Dendritic cell treated with granulocyte-macrophage colony-stimulating factor and Interleukin-4, amounts not matched to agents 40 ng/mL and 50 ng/mL, for 4 days (primary cell): ENCODE results near the gene CACNG8.
A peak's percentile ranks its signal among the peaks of the same experiment; 100 is the strongest.
"Not testable (repeated sequence)": the region's sequence is repeated elsewhere in the genome, so short reads cannot be mapped to it uniquely, and the experiment has no call there.

Experiments
- H3K27ac Mint-ChIP-seq: one replicate; pipeline ENCODE4 v1.8.0; 2022; ENCODE audit warnings: mild to moderate bottlenecking, mixed read lengths
- H3K27me3 Mint-ChIP-seq: one replicate; pipeline ENCODE4 v1.8.0; 2022; ENCODE audit warnings: mild to moderate bottlenecking, mixed read lengths
- H3K36me3 Mint-ChIP-seq: one replicate; pipeline ENCODE4 v1.8.0; 2022; ENCODE audit warnings: low read depth, mixed read lengths
- H3K4me1 Mint-ChIP-seq: one replicate; pipeline ENCODE4 v1.8.0; 2022; ENCODE audit warnings: low read depth, mixed read lengths
- H3K4me3 Mint-ChIP-seq: one replicate; pipeline ENCODE4 v1.8.0; 2022; ENCODE audit warnings: mild to moderate bottlenecking, moderate library complexity, mixed read lengths
- H3K9me3 Mint-ChIP-seq: one replicate; pipeline ENCODE4 v1.8.0; 2022; ENCODE audit warnings: mixed read lengths
- intact Hi-C: fragments of 100-400 bp; cut with micrococcal nuclease; formaldehyde crosslinking; loops from one replicate; pipeline ENCODE4 v1.15.0; 2022

CACNG8 gene

DNA sequence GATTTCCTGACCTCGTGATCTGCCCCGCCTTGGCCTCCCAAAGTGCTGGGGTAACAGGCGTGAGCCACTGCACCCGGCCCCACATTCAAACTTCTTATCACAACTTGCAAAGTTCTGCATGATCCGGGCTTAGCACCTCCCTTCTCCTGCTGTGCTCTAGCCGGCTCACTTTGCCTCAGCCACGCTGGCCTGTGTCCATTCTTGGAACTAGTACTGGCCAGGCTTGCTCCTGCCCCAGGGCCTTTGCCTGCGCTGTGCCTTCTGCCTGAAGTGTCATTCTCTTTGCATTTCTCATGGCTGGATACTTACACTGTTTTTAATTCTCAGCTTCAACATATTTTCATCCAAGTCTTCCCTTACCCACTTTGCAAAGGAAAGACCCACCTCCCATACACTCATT lies 58.6 kb downstream of the CACNG8 start:
- no peak overlapping the region for H3K4me3 Mint-ChIP-seq
- peaks cover 7% of the 10 kb centered on the region for H3K9me3 Mint-ChIP-seq
- no peaks in the 10 kb centered on the region for H3K36me3 Mint-ChIP-seq
- intact Hi-C loops: loop anchor here (5.0 to 10.0 kb wide), 4 partner anchors 47 to 229 kb away; partner anchors contain the start of gene CACNG7
- peak overlapping the region; percentile 65 for H3K27ac Mint-ChIP-seq
- peaks cover 70% of the 10 kb centered on the region for H3K4me1 Mint-ChIP-seq
- no peaks in the 10 kb centered on the region for H3K27me3 Mint-ChIP-seq

DNA sequence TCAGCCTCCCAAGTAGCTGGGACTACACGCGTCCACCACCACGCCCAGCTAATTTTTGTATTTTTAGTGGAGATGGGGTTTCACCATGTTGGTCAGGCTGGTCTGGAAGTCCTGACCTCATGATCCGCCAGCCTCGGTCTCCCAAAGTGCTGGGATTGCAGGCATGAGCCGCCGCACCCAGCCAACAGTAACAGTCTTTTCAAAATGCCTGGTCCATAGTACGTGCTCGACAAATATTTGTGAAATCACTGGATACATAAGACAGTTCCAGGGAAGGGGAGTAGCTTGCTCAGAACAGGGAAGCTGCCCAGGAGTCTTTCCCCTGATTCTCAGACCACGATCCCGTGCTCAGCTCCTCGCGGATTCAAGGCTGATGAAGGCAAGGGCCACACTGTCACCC lies 59.2 kb downstream of the CACNG8 start:
- intact Hi-C loops: loop anchor here (5.0 to 10.0 kb wide), 4 partner anchors 47 to 230 kb away; partner anchors contain the start of gene CACNG7
- H3K27me3 Mint-ChIP-seq: no peaks in the 10 kb centered on the region
- no peak overlapping the region for H3K4me3 Mint-ChIP-seq
- peak overlapping the region; percentile 65 for H3K27ac Mint-ChIP-seq
- no peaks in the 10 kb centered on the region for H3K36me3 Mint-ChIP-seq
- H3K4me1 Mint-ChIP-seq: peaks cover 70% of the 10 kb centered on the region
- H3K9me3 Mint-ChIP-seq: peaks cover 7% of the 10 kb centered on the region

DNA sequence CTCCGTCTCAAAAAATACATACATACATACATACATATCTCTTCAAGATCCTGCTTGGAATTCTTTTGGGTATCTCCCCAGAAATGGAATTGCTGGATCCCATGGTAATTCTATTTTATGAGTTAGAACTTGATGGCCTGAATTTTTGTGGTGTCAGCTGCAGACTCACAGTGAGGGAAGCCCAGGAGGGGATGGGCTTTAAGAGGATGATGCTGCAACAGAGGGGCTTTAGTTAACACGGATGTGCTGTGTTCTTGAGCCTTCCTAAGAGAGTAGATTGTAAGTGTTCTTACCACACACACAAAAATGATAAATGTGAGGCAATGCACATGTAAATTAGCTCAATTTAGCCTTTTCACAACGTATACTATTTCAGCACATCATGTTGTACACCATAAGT lies 60.5 kb downstream of the CACNG8 start:
- H3K9me3 Mint-ChIP-seq: no peaks in the 10 kb centered on the region
- intact Hi-C loops: loop anchor here (5.0 to 10.0 kb wide), 4 partner anchors 48 to 231 kb away; partner anchors contain the start of gene CACNG7
- H3K36me3 Mint-ChIP-seq: no peaks in the 10 kb centered on the region
- no peak overlapping the region for H3K27ac Mint-ChIP-seq
- no peaks in the 10 kb centered on the region for H3K27me3 Mint-ChIP-seq
- H3K4me3 Mint-ChIP-seq: no peak overlapping the region
- peaks cover 61% of the 10 kb centered on the region for H3K4me1 Mint-ChIP-seq

DNA sequence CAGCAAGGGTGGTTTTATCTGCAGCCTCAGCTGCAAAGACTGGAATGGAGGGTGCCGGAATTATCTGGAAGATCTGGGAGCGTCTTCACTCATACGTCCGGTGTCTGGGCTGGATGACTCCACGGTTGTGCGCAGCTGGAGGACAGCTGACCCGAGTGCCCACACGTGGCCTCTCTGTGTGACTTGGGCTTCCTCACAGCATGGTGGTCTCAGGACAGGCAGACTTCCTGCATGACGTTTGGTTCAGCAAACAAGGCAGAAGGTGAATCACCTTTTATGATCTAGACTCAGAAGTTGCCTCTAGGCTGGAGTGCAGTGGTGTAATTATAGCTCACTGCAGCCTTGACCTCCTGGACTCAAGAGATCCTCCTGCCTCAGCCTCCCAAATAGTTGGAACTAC lies 61.9 kb downstream of the CACNG8 start:
- H3K27me3 Mint-ChIP-seq: no peaks in the 10 kb centered on the region
- H3K9me3 Mint-ChIP-seq: no peaks in the 10 kb centered on the region
- H3K4me3 Mint-ChIP-seq: no peak overlapping the region
- no peaks in the 10 kb centered on the region for H3K36me3 Mint-ChIP-seq
- intact Hi-C loops: loop anchor here (2.0 to 10.0 kb wide), 5 partner anchors 50 to 232 kb away; partner anchors contain the start of gene CACNG7
- H3K4me1 Mint-ChIP-seq: peaks cover 58% of the 10 kb centered on the region
- no peak overlapping the region for H3K27ac Mint-ChIP-seq

DNA sequence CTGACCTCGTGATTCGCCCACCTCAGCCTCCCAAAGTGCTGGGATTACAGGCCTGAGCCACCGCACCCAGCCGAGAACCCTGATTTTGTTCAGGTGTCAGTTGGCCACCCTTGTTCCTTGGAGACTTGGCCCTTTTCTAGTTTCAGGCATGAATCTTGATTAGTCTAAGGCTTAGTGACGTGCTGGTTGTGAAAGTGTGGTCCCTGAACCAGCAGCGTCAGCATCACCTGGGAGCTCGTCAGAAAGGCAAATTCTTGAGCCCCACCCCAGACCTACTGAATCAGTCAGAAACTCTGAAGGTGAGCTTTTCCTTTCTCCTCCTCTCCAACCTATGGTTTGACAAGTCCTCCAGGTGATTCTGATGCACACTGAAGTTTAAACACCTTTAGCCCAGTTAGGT lies 63.9 kb downstream of the CACNG8 start:
- intact Hi-C loops: loop anchor here (10.0 kb wide), 2 partner anchors 52 to 122 kb away; partner anchors contain the start of gene CACNG7
- H3K4me1 Mint-ChIP-seq: peaks cover 54% of the 10 kb centered on the region
- no peak overlapping the region for H3K27ac Mint-ChIP-seq
- H3K27me3 Mint-ChIP-seq: peaks cover 5% of the 10 kb centered on the region
- H3K4me3 Mint-ChIP-seq: no peak overlapping the region
- H3K9me3 Mint-ChIP-seq: no peaks in the 10 kb centered on the region
- no peaks in the 10 kb centered on the region for H3K36me3 Mint-ChIP-seq

DNA sequence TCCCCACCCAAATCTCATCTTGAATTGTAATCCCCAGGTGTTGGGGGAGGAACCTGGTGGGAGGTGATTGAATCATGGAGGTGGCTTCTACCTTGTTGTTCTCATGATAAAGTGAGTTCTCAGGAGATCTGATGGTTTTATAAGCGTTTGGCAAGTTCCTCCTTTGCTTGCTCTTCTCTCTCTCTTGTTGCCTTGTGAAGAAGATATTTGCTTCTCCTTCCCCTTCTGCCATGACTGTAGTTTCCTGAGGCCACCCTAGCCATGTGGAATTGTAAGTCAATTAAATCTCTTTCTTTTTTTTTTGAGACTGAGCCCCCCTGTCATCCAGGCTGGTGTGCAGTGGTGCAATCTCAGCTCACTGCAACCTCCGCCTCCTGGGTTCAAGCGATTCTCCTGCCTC lies 66.6 kb downstream of the CACNG8 start:
- intact Hi-C loops: loop anchor here (10.0 kb wide), 2 partner anchors 54 to 124 kb away; partner anchors contain the start of gene CACNG7
- H3K4me1 Mint-ChIP-seq: peaks cover 28% of the 10 kb centered on the region
- H3K36me3 Mint-ChIP-seq: no peaks in the 10 kb centered on the region
- no peak overlapping the region for H3K27ac Mint-ChIP-seq
- H3K27me3 Mint-ChIP-seq: peaks cover 9% of the 10 kb centered on the region
- H3K9me3 Mint-ChIP-seq: no peaks in the 10 kb centered on the region
- H3K4me3 Mint-ChIP-seq: no peak overlapping the region

DNA sequence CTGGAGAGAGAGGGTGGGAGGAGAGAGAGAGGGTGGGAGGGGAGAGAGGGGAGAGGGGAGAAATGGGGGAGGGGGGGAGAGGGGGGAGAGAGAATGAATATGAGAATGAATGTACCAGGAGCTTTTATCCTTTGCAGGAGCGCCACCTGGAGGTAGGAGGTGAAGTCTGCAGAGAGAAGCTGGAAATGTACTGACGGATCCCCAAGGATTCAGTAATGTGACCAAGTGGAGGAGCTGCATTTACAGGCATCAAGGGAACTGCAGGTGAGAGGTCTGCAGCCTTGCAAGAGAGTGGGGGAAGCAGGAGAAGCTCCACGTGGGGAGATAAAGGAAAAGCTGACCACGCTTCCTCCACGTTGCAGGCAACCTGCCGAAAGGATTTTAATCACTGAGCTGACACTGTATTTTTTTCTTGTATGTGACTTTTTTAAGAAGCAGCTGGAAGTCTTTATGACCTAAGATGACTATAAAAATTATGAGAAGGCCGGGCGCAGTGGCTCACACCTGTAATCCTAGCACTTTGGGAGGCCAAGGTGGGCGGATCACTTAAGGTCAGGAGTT lies 67.3 kb downstream of the CACNG8 start:
- Mint-ChIP-seq H3K4me3 (peak overlapping the region; percentile 30), H3K27me3 (peaks cover 9% of the 10 kb centered on the region), H3K9me3 (no peaks in the 10 kb centered on the region), H3K4me1 (peaks cover 25% of the 10 kb centered on the region), H3K36me3 (no peaks in the 10 kb centered on the region), H3K27ac (no peak overlapping the region)
- intact Hi-C loops: loop anchor here (10.0 kb wide), 2 partner anchors 55 to 125 kb away; partner anchors contain the start of gene CACNG7

DNA sequence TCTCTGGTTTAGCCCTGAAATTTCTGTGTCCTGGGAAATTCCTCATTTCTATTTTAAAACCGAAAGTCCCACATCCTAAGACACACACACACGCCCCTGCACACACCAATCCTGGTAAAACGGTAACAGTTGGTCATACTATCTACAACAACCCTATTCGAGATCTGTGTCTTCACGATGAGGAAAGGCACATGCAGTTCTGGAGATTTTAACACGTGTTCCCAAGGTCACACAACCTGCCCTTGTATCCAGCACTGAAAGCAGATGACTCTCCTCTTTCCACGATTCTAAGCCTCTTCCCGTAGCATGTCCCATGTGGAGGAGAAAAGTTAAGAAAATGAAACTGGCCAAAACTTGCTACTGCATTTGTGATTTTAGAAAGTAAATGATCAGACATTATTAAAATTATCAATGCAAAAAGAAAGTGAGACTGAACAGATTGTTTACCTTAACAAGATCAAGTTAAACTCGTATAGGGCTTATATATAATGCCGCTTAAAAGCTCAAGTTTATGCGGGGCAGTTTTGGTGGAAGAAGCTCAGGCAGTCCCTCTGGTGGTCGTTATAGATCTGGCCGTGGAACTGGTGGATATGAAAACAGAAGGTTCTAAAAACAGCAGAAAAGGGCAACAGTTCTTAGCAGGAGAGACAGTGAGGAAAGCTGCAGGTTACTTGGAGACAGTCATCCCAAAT lies 68.3 kb downstream of the CACNG8 start:
- no peak overlapping the region for H3K27ac Mint-ChIP-seq
- H3K9me3 Mint-ChIP-seq: no peaks in the 10 kb centered on the region
- no peaks in the 10 kb centered on the region for H3K36me3 Mint-ChIP-seq
- H3K4me3 Mint-ChIP-seq: no peak overlapping the region
- intact Hi-C loops: no loop called here
- H3K4me1 Mint-ChIP-seq: peaks cover 25% of the 10 kb centered on the region
- H3K27me3 Mint-ChIP-seq: peaks cover 9% of the 10 kb centered on the region

DNA sequence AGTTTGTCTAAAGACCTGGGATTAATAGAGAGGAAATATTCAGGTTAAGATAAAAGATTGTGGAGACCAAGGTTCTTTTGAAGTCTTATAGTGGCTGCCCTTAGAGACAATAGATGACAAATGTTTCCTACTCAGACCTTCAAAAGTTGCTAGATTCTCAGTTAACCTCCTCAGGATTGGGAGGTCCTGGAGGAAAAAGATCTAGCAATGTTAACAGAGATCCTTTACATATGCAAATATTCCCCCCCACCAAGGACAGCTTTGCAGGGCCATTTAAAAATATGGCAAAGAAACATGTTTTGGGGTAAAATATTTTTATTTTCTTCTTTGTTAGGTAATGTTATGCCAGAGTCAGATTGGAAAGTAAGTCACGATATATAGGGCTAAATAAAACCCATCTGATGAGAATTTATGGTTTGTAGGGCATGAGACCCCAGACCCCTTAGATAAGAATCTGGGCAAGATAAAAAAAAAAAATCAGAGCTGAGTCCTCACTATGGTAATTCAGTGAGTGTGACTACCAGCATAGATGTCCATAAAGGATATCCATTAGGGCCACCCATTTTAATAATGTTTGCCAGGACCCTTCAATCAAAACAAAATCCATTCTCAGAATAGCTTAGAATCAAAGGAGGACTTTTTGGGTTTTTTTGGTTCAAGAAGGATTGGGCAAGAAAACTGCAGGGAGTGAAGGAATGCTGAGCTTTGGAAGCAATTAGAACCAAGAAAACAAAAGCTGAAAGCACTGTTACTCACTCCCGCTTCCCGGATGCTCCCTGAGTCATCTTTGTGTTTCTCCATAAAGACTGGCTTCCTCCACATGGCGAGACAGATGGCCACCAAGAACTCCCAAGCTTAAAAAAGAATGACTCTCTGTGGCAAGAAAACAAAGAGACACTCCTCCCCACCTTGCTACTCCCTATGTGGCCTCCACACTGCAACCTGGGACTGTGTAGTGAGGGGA lies 72.8 kb downstream of the CACNG8 start:
- peaks cover 10% of the 10 kb centered on the region for H3K4me1 Mint-ChIP-seq

DNA sequence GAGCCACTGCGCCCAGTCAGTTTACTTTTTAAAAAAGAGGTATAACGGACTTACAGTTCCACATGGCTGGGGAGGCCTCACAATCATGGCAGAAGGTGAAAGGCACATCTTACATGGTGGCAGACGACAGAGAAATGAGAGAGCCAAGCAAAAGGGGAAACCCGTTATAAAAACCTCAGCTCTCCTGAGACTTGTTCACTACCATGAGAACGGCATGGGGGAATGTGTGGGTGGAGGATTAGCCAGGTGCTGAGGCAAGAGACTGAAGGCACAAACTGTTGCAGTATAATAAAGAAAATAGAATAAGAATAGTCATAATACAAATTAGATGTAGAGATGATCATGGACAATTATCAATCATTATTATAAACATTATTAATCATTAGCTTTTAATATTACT lies 73.8 kb downstream of the CACNG8 start:
- H3K27me3 Mint-ChIP-seq, H3K36me3 Mint-ChIP-seq, H3K27ac Mint-ChIP-seq, H3K4me3 Mint-ChIP-seq, intact Hi-C loops, H3K4me1 Mint-ChIP-seq, H3K9me3 Mint-ChIP-seq: not testable (repeated sequence)

More for the DNA sequence above, 72.8 kb downstream of the CACNG8 start:
- H3K27ac Mint-ChIP-seq: no peak overlapping the region
- H3K36me3 Mint-ChIP-seq: no peaks in the 10 kb centered on the region
- no peak overlapping the region for H3K4me3 Mint-ChIP-seq
- peaks cover 11% of the 10 kb centered on the region for H3K27me3 Mint-ChIP-seq
- H3K9me3 Mint-ChIP-seq: no peaks in the 10 kb centered on the region
- intact Hi-C loops: no loop called here
